Neuronal stem cell (in vitro differentiated cells): ENCODE results near the gene CAMK1D.

ENCODE experiments used
- DNase-seq: peaks from one replicate; pipeline ENCODE4 v3.0.0-alpha.2; 2013; ENCODE audit warnings: low spot score
- H2AFZ ChIP-seq: one replicate; pipeline ENCODE4 v1.6.1; 2013; ENCODE audit warnings: mild to moderate bottlenecking, low read length, inconsistent platforms
- H2AK5ac ChIP-seq: 2 replicates; pipeline ENCODE4 v1.6.1; 2013; ENCODE audit warnings: low read depth, mild to moderate bottlenecking, inconsistent platforms, low read length, moderate library complexity, mixed read lengths
- H2BK120ac ChIP-seq: 2 replicates; pipeline ENCODE4 v1.6.1; 2013; ENCODE audit warnings: low read depth, mild to moderate bottlenecking, inconsistent platforms, low read length, moderate library complexity, mixed read lengths
- H2BK12ac ChIP-seq: one replicate; pipeline ENCODE4 v1.6.1; 2013; ENCODE audit warnings: low read length, inconsistent platforms
- H2BK15ac ChIP-seq: 2 replicates; pipeline ENCODE4 v1.6.1; 2013; ENCODE audit warnings: mild to moderate bottlenecking, low read length, inconsistent platforms, mixed read lengths
- H2BK5ac ChIP-seq: one replicate; pipeline ENCODE4 v1.6.1; 2013; ENCODE audit warnings: inconsistent platforms, mild to moderate bottlenecking, low read length, moderate library complexity
- H3K14ac ChIP-seq: one replicate; pipeline ENCODE4 v1.6.1; 2013; ENCODE audit warnings: low read length, inconsistent platforms
- H3K18ac ChIP-seq: 2 replicates; pipeline ENCODE4 v1.6.1; 2013; ENCODE audit warnings: low read length, inconsistent platforms
- H3K23ac ChIP-seq: 2 replicates; pipeline ENCODE4 v1.6.1; 2013; ENCODE audit warnings: low read depth, mild to moderate bottlenecking, mixed read lengths, low read length, inconsistent platforms; ENCODE audit not compliant: poor library complexity
- H3K27ac ChIP-seq: replicated peaks from 3 replicates; pipeline ENCODE4 v1.5.1; 2013; ENCODE audit warnings: low read length, inconsistent platforms
- H3K27me3 ChIP-seq, 3 experiments: 2 replicates each; pipeline ENCODE4 v1.6.1; 2013; ENCODE audit warnings: low read length in 3 of 3, mild to moderate bottlenecking in 2 of 3, inconsistent platforms in 1 of 3, low read depth in 1 of 3, mixed read lengths in 1 of 3, moderate library complexity in 1 of 3; ENCODE audit not compliant: control insufficient read depth in 3 of 3, insufficient read depth in 3 of 3
- H3K36me3 ChIP-seq, 2 donors: replicated peaks in 1 of 2; 2 replicates each; pipeline ENCODE4 v1.6.1; 2013; ENCODE audit warnings: low read length in 2 of 2; ENCODE audit not compliant: control insufficient read depth in 2 of 2, insufficient read depth in 2 of 2
- H3K4ac ChIP-seq: 2 replicates; pipeline ENCODE4 v1.6.1; 2013; ENCODE audit warnings: inconsistent platforms, mild to moderate bottlenecking, low read length, moderate library complexity
- H3K4me1 ChIP-seq, 2 donors: 1 replicate in 1 of 2; 2 replicates in 1 of 2; pipeline ENCODE4 v1.6.1; 2013; ENCODE audit warnings: low read length in 2 of 2, low read depth in 1 of 2; ENCODE audit not compliant: control insufficient read depth in 2 of 2, insufficient read depth in 1 of 2
- H3K4me2 ChIP-seq: one replicate; pipeline ENCODE4 v1.6.1; 2013; ENCODE audit warnings: mild to moderate bottlenecking, low read length, inconsistent platforms; ENCODE audit not compliant: insufficient read depth, poor library complexity, severe bottlenecking
- H3K4me3 ChIP-seq, 2 donors: 2 replicates each; pipeline ENCODE4 v1.5.1; 2013; ENCODE audit warnings: low read length in 2 of 2, mild to moderate bottlenecking in 2 of 2, inconsistent platforms in 1 of 2, moderate library complexity in 1 of 2
- H3K79me1 ChIP-seq: one replicate; pipeline ENCODE4 v1.6.1; 2013; ENCODE audit warnings: low read depth, mild to moderate bottlenecking, inconsistent platforms, low read length, moderate library complexity
- H3K9ac ChIP-seq: one replicate; pipeline ENCODE4 v1.6.1; 2013; ENCODE audit warnings: mild to moderate bottlenecking, low read depth, low read length, inconsistent platforms; ENCODE audit not compliant: poor library complexity
- H3K9me3 ChIP-seq, 2 donors: replicated peaks in 1 of 2; 2 replicates each; pipeline versions ENCODE3 to v1.6.1; 2013; ENCODE audit warnings: low read length in 2 of 2, mild to moderate bottlenecking in 2 of 2, inconsistent platforms in 1 of 2, low read depth in 1 of 2, mixed read lengths in 1 of 2, moderate library complexity in 1 of 2; ENCODE audit not compliant: control insufficient read depth in 2 of 2, insufficient read depth in 1 of 2
- H4K8ac ChIP-seq: one replicate; pipeline ENCODE4 v1.6.1; 2013; ENCODE audit warnings: low read depth, mild to moderate bottlenecking, inconsistent platforms, low read length, moderate library complexity
- H4K91ac ChIP-seq: one replicate; pipeline ENCODE4 v1.6.1; 2013; ENCODE audit warnings: low read length, low read depth, mild to moderate bottlenecking, inconsistent platforms; ENCODE audit not compliant: poor library complexity
- WGBS, 2 donors: extraction: QIAGEN DNeasy Blood & Tissue Kit; methylation state at CpG; one replicate each; pipeline ENCODE4 v1.1.7; 2013; ENCODE audit warnings: missing lambda C conversion rate in 2 of 2, mixed read lengths in 1 of 2; ENCODE audit not compliant: insufficient read length in 2 of 2, insufficient replicate concordance in 1 of 2; ENCODE audit errors: extremely low coverage in 2 of 2; 5-methylcytosine and 5-hydroxymethylcytosine counted together

CAMK1D gene

GRCh38 chr10:12397941-12398340 lies 48.6 kb downstream of the CAMK1D start:
- Histone ChIP-seq H3K27me3 (no peaks in the 10 kb centered on the region), H3K18ac (no peak overlapping the region), H2AK5ac (no peak overlapping the region), H3K9ac (no peak overlapping the region), H3K36me3 (no peaks in the 10 kb centered on the region), H2BK15ac (no peak overlapping the region), H3K4ac (no peak overlapping the region), H3K27ac (no peak overlapping the region), H3K4me2 (no peak overlapping the region), H3K9me3 (no peaks in the 10 kb centered on the region), H2BK5ac (no peak overlapping the region), H3K23ac (no peak overlapping the region), H3K14ac (no peak overlapping the region), H4K91ac (no peak overlapping the region), H2BK120ac (no peak overlapping the region), H2AFZ (no peak overlapping the region), H3K79me1 (no peaks in the 10 kb centered on the region), H2BK12ac (no peak overlapping the region), H3K4me1 (peaks cover 0 to 4% of the 10 kb centered on the region in 2 donors), H4K8ac (no peak overlapping the region), H3K4me3 (no peak overlapping the region)
- WGBS, 2 donors = no CpG with 5 or more reads among the region's 2 CpGs
- DNase-seq = no peak

GRCh38 chr10:12400266-12400931 lies 51.1 kb downstream of the CAMK1D start:
- no peak overlapping the region for H3K27ac ChIP-seq
- H3K9ac ChIP-seq = no peak overlapping the region
- H3K14ac ChIP-seq = no peak overlapping the region
- no peak overlapping the region for H2BK5ac ChIP-seq
- no CpG with 5 or more reads among the region's 11 CpGs for WGBS, 2 donors
- no peak overlapping the region for H3K4me3 ChIP-seq
- peaks cover 0 to 4% of the 10 kb centered on the region in 2 donors for H3K4me1 ChIP-seq
- no peak overlapping the region for H2AFZ ChIP-seq
- H3K9me3 ChIP-seq = no peaks in the 10 kb centered on the region
- H2BK15ac ChIP-seq = no peak overlapping the region
- H3K4me2 ChIP-seq = no peak overlapping the region
- no peak overlapping the region for H2BK12ac ChIP-seq
- no peak overlapping the region for H3K23ac ChIP-seq
- DNase-seq = no peak
- H4K8ac ChIP-seq = no peak overlapping the region
- H3K4ac ChIP-seq = no peak overlapping the region
- no peaks in the 10 kb centered on the region for H3K79me1 ChIP-seq
- H2BK120ac ChIP-seq = no peak overlapping the region
- no peak overlapping the region for H2AK5ac ChIP-seq
- H3K18ac ChIP-seq = no peak overlapping the region
- H3K27me3 ChIP-seq = no peaks in the 10 kb centered on the region
- no peaks in the 10 kb centered on the region for H3K36me3 ChIP-seq
- H4K91ac ChIP-seq = no peak overlapping the region

GRCh38 chr10:12401466-12401865 lies 52.1 kb downstream of the CAMK1D start:
- no peak overlapping the region for H2BK120ac ChIP-seq
- no peak overlapping the region for H3K4me3 ChIP-seq
- no CpG with 5 or more reads among the region's 2 CpGs for WGBS, 2 donors
- H3K27ac ChIP-seq = no peak overlapping the region
- H3K9ac ChIP-seq = no peak overlapping the region
- no peak overlapping the region for H3K4ac ChIP-seq
- no peaks in the 10 kb centered on the region for H3K9me3 ChIP-seq
- no peak overlapping the region for H2BK5ac ChIP-seq
- H4K91ac ChIP-seq = no peak overlapping the region
- no peaks in the 10 kb centered on the region for H3K79me1 ChIP-seq
- H2AFZ ChIP-seq = no peak overlapping the region
- H2AK5ac ChIP-seq = no peak overlapping the region
- no peak overlapping the region for H4K8ac ChIP-seq
- H3K27me3 ChIP-seq = no peaks in the 10 kb centered on the region
- no peak overlapping the region for H2BK15ac ChIP-seq
- H3K36me3 ChIP-seq = no peaks in the 10 kb centered on the region
- no peak overlapping the region for H3K4me2 ChIP-seq
- H2BK12ac ChIP-seq = no peak overlapping the region
- DNase-seq = no peak
- no peak overlapping the region for H3K18ac ChIP-seq
- no peak overlapping the region for H3K14ac ChIP-seq
- H3K4me1 ChIP-seq = peaks cover 4% of the 10 kb centered on the region in 2 donors
- no peak overlapping the region for H3K23ac ChIP-seq

- H2AK5ac ChIP-seq = no peak overlapping the region
- no peak overlapping the region for H2BK12ac ChIP-seq
- no peak for DNase-seq
- no peak overlapping the region for H3K4me2 ChIP-seq
- H3K27me3 ChIP-seq = no peaks in the 10 kb centered on the region
- H3K18ac ChIP-seq = no peak overlapping the region
- no peak overlapping the region for H3K9ac ChIP-seq
- no peak overlapping the region for H2AFZ ChIP-seq
- H3K9me3 ChIP-seq = no peaks in the 10 kb centered on the region
- no peak overlapping the region for H2BK15ac ChIP-seq
- H3K4me3 ChIP-seq = no peak overlapping the region
- no peak overlapping the region for H2BK120ac ChIP-seq
- no peak overlapping the region for H3K4ac ChIP-seq
- H2BK5ac ChIP-seq = no peak overlapping the region
- H3K4me1 ChIP-seq = peaks cover 0 to 4% of the 10 kb centered on the region in 2 donors
- H4K8ac ChIP-seq = no peak overlapping the region
- no peaks in the 10 kb centered on the region for H3K36me3 ChIP-seq
- WGBS, 2 donors = no CpG with 5 or more reads among the region's 9 CpGs
- no peak overlapping the region for H4K91ac ChIP-seq
- no peak overlapping the region for H3K23ac ChIP-seq
- H3K79me1 ChIP-seq = no peaks in the 10 kb centered on the region
- H3K27ac ChIP-seq = no peak overlapping the region
- H3K14ac ChIP-seq = no peak overlapping the region
These were observed 53.8 kb downstream of the CAMK1D start for GRCh38 chr10:12403119-12403518.
